Activated T-cell treated with anti-CD3 and anti-CD28 coated beads, Interleukin-2, amount 50 U/mL, for 72 hours (primary cell): ENCODE results near the gene TTYH3. TPM values are rescaled to one million over a fixed set of nuclear protein-coding genes. Genes with fewer than 3 reads are reported as not detected.
"Not testable (repeated sequence)": the region's sequence is repeated elsewhere in the genome, so short reads cannot be mapped to it uniquely, and the experiment has no call there.

Experiments used
- ATAC-seq, 2 donors: fragments of 150-1000 bp; cut with Tn5 transposase; replicated peaks in 1 of 2; 2 replicates each; pipeline ENCODE4 v1.10.0; 2021; ENCODE audit warnings: moderate library complexity in 2 of 2, mild to moderate bottlenecking in 1 of 2
- DNase-seq, 2 donors: peaks; one replicate each; pipeline ENCODE4 v3.0.0; 2021 to 2022; ENCODE audit warnings: mixed read lengths in 1 of 2
- H3K27ac Mint-ChIP-seq: one replicate; pipeline ENCODE4 v1.8.0; 2022; ENCODE audit warnings: mild to moderate bottlenecking, moderate library complexity, mixed read lengths
- H3K27me3 Mint-ChIP-seq: one replicate; pipeline ENCODE4 v1.8.0; 2022; ENCODE audit warnings: low read depth, mixed read lengths
- H3K36me3 Mint-ChIP-seq, 2 donors: one replicate each; pipeline ENCODE4 v1.8.0; 2022; ENCODE audit warnings: mixed read lengths in 2 of 2, mild to moderate bottlenecking in 1 of 2; ENCODE audit not compliant: insufficient read depth in 2 of 2
- H3K4me1 Mint-ChIP-seq: one replicate; pipeline ENCODE4 v1.8.0; 2022; ENCODE audit warnings: low read depth, mixed read lengths
- H3K4me3 Mint-ChIP-seq, 2 donors: one replicate each; pipeline ENCODE4 v1.8.0; 2022; ENCODE audit warnings: mild to moderate bottlenecking in 2 of 2, mixed read lengths in 2 of 2, moderate library complexity in 2 of 2
- H3K9me3 Mint-ChIP-seq, 2 donors: one replicate each; pipeline ENCODE4 v1.8.0; 2022; ENCODE audit warnings: mixed read lengths in 2 of 2
- total RNA-seq, 2 donors: library from RNA; stranded (reverse); gene quantifications; one replicate each; pipeline ENCODE4 v1.2.3, GENCODE V29; 2022

Gene TTYH3
- total RNA-seq, 2 donors from 2014 or later: 30.0 to 36.4 TPM

DNA sequence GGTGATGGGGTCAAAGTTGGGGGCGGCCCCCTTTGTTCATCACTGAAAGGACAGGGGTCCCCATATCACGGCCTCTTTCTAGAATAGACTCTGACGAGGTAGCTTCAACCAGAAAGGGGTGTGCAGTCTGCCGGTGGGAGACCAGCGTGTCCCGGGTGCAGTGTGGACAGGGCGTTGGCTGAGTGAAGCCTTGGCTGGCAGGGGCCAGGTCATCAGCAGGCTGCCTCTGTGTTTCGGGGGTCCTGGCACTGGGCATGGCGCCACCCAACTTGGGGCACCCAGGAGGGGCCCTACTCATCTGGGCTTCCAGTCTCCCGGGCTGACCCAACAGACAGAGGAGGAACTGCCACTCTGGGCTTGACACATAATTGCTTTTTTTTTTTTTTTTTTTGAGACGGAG lies 52.7 kb downstream of the TTYH3 start:
- ATAC-seq (no peak), DNase-seq (no peak)
- H3K4me3 Mint-ChIP-seq: no peak overlapping the region
- no peaks in the 10 kb centered on the region for H3K9me3 Mint-ChIP-seq
- no peak overlapping the region for H3K27ac Mint-ChIP-seq
- peaks cover 10% of the 10 kb centered on the region for H3K4me1 Mint-ChIP-seq
- H3K36me3 Mint-ChIP-seq: no peaks in the 10 kb centered on the region
- H3K27me3 Mint-ChIP-seq: peaks cover 31% of the 10 kb centered on the region

GRCh38 chr7:2686101-2686500 lies 54.3 kb downstream of the TTYH3 start:
- Mint-ChIP-seq H3K36me3 (no peaks in the 10 kb centered on the region), H3K4me1 (peaks cover 15% of the 10 kb centered on the region), H3K4me3 (no peak overlapping the region), H3K27ac (no peak overlapping the region), H3K9me3 (no peaks in the 10 kb centered on the region), H3K27me3 (peaks cover 43% of the 10 kb centered on the region)
- no peak for DNase-seq
- no peak for ATAC-seq

DNA sequence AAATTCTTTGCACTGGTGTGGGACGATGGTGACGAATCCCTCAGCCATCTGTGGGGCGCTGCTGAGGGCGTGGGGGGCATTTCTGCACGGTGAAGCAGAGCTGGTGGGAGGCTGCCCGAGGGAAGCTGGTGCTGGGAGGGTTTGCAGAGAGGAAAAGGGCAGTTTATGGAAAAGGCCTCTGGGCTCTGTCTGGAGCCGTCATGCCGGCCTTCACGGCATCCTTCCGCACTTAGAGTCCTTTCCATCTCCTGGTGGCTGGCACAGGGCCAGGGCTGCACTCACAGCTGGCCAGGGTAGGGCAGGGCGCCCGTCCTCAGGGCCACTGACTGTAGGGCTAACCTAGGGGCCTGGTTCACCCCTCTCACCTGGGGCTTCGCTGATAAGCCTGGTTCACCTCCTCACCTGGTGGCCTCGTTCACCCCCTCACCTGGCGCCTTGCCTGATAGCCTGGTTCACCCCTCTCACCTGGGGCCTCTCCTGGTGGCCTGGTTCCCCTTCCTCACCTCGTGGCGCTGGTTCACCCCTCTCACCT lies 55.6 kb downstream of the TTYH3 start:
- no peak for ATAC-seq
- Mint-ChIP-seq H3K4me3 (no peak overlapping the region), H3K36me3 (no peaks in the 10 kb centered on the region), H3K9me3 (no peaks in the 10 kb centered on the region), H3K27ac (no peak overlapping the region), H3K4me1 (peaks cover 15% of the 10 kb centered on the region), H3K27me3 (peaks cover 45% of the 10 kb centered on the region)
- DNase-seq: no peak

DNA sequence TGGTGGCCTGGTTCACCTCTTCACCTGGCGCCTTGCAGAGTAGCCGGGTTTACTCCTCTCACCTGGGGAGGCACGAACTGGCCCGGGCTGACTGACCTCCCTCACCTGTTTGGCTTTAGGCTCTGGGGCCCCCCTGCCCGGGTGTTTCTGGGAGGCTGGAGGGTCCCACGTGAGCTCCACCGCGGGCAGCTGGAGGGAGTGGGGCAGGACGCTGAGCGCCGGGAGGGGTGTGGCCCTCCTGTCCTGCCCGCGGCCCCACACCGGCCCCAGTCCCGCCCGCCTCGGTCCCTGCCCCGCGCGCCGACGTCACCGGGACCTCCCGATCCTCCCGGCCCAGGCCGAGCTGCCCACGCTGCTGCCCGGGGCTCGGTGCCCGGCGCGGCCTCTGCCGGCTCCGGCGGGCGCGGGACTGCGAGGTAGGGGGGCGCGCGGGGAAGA lies 56.1 kb downstream of the TTYH3 start, which contains the start of gene AMZ1:
Gene AMZ1 (plus strand): TSS at position 322 of the 438 bp plus-strand sequence. CDS start 12,250 bp downstream, outside the sequence.
- Mint-ChIP-seq H3K4me3 (peak within 1 kb of the TSS; percentile 56 to 63), H3K9me3 (no peaks in the 10 kb centered on the region), H3K36me3 (no peaks in the 10 kb centered on the region), H3K4me1 (peaks cover 15% of the 10 kb centered on the region), H3K27ac (no peak within 1 kb of the TSS), H3K27me3 (peaks cover 43% of the 10 kb centered on the region)
- no peak for DNase-seq
- ATAC-seq: peak in 1 of 2 donors; percentile 41

GRCh38 chr7:2688409-2689342 lies 56.9 kb downstream of the TTYH3 start:
- Mint-ChIP-seq H3K27ac (no peak overlapping the region), H3K27me3 (peaks cover 39% of the 10 kb centered on the region), H3K4me1 (peaks cover 15% of the 10 kb centered on the region), H3K9me3 (no peaks in the 10 kb centered on the region), H3K4me3 (peak overlapping the region; percentile 56 to 63), H3K36me3 (no peaks in the 10 kb centered on the region)
- DNase-seq (no peak), ATAC-seq (peak; percentile 39 to 43)

GRCh38 chr7:2689343-2689847 lies 57.6 kb downstream of the TTYH3 start:
- no peaks in the 10 kb centered on the region for H3K36me3 Mint-ChIP-seq
- no peaks in the 10 kb centered on the region for H3K9me3 Mint-ChIP-seq
- H3K27ac Mint-ChIP-seq: no peak overlapping the region
- DNase-seq: no peak
- no peak for ATAC-seq
- H3K27me3 Mint-ChIP-seq: peaks cover 39% of the 10 kb centered on the region
- peaks cover 15% of the 10 kb centered on the region for H3K4me1 Mint-ChIP-seq
- peak overlapping the region in 1 of 2 donors; percentile 56 for H3K4me3 Mint-ChIP-seq

DNA sequence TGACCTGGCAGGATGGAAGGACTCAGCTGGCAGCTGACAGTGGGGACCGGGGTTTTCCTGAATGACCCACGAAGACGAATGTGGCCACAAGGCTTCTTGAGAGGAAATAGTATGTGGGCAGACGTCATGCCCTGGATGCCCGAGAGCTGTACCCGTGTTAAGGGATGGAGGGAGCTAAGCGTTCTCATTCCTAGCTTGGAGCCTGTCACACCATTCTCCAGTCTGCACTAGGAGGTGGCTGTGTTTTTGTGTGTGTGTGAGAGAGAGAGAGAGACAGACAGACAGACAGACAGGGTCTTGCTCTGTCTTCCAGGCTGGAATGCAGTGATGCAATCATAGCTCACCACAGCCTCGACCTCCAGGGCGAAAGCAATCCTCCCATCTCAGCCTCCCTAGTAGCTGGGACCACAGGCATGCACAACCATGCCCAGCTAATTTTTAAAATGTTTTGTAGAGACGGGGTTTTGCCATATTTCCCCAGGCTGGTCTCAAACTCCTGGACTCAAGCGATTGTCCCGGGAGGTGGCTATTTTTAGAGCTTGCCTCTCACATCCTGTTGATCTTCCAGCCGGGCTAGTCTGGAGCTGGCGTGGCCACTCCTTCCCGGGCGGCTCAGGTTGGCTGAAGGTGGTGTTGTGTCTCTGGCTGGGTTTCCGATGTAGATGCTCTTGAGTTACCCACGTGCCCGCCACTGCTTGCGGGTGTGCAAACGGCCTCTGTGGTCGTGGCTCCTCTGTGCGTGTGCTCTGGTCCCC lies 58.3 kb downstream of the TTYH3 start:
- Mint-ChIP-seq H3K9me3 (no peaks in the 10 kb centered on the region), H3K27ac (no peak overlapping the region), H3K27me3 (peaks cover 39% of the 10 kb centered on the region), H3K36me3 (no peaks in the 10 kb centered on the region), H3K4me3 (no peak overlapping the region), H3K4me1 (peaks cover 15% of the 10 kb centered on the region)
- ATAC-seq (no peak), DNase-seq (no peak)

DNA sequence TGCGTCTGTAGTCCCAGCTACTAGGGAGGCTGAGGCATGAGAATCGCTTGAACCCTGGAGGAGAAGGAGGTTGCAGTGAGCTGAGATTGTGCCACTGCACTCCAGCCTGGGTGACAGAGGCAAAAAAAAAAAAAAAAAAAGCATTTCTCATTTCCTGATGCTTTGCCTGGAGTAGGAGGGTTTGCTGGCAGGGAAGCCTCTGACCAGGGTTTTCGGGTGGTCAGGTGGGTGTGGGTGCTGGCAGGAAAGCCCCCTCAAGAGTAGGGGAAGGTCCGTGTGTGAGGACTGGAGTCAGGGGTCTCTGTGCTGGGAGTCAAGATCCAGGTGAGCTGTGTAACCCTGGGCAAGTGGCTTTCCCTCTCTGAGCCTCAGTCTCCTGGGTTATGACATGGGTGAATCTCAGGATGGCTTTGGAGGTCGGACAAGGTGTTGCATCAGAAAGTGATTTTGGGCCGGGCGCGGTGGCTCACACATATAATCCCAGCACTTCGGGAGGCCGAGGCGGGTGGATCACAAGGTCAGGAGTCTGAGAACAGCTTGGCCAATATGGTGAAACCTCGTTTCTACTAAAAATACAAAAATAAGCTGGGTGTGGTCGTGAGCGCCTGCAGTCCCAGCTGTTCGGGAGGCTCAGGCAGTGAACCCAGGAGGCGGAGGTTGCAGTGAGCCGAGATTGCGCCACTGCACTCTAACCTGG lies 59.4 kb downstream of the TTYH3 start:
- Mint-ChIP-seq H3K36me3 (no peaks in the 10 kb centered on the region), H3K4me3 (no peak overlapping the region), H3K9me3 (no peaks in the 10 kb centered on the region), H3K27me3 (peaks cover 39% of the 10 kb centered on the region), H3K27ac (no peak overlapping the region), H3K4me1 (peaks cover 15% of the 10 kb centered on the region)
- ATAC-seq (no peak), DNase-seq (no peak)

- H3K4me3 Mint-ChIP-seq, H3K27ac Mint-ChIP-seq, H3K36me3 Mint-ChIP-seq, ATAC-seq, DNase-seq, H3K9me3 Mint-ChIP-seq: not testable (repeated sequence)
- Mint-ChIP-seq H3K4me1 (peaks cover 15% of the 10 kb centered on the region), H3K27me3 (peaks cover 38% of the 10 kb centered on the region)
Observed at GRCh38 chr7:2691932-2692439, 60.2 kb downstream of the TTYH3 start.

- no peaks in the 10 kb centered on the region for H3K36me3 Mint-ChIP-seq
- peaks cover 32% of the 10 kb centered on the region for H3K27me3 Mint-ChIP-seq
- H3K4me3 Mint-ChIP-seq: no peak overlapping the region
- DNase-seq (no peak), ATAC-seq (no peak)
- no peak overlapping the region for H3K27ac Mint-ChIP-seq
- H3K9me3 Mint-ChIP-seq: no peaks in the 10 kb centered on the region
- H3K4me1 Mint-ChIP-seq: peaks cover 15% of the 10 kb centered on the region
Observed at GRCh38 chr7:2692543-2692942, 60.8 kb downstream of the TTYH3 start.

- DNase-seq, H3K9me3 Mint-ChIP-seq, H3K27ac Mint-ChIP-seq, H3K36me3 Mint-ChIP-seq, H3K4me3 Mint-ChIP-seq: not testable (repeated sequence)
- peaks cover 19% of the 10 kb centered on the region for H3K4me1 Mint-ChIP-seq
- peaks cover 33% of the 10 kb centered on the region for H3K27me3 Mint-ChIP-seq
- peak in 1 of 2 donors; percentile 27 for ATAC-seq
Observed at GRCh38 chr7:2693420-2694121, 61.8 kb downstream of the TTYH3 start.

- not testable (repeated sequence) for H3K36me3 Mint-ChIP-seq, H3K9me3 Mint-ChIP-seq, H3K4me3 Mint-ChIP-seq, ATAC-seq, DNase-seq, H3K27ac Mint-ChIP-seq
- Mint-ChIP-seq H3K27me3 (peaks cover 28% of the 10 kb centered on the region), H3K4me1 (peaks cover 19% of the 10 kb centered on the region)
Observed at GRCh38 chr7:2694122-2694436, 62.3 kb downstream of the TTYH3 start.
